Endothelial cell of coronary artery (primary cell): Measurements from ENCODE around the gene RHPN2. TPM values are rescaled to one million over a fixed set of nuclear protein-coding genes. Genes with fewer than 3 reads are reported as not detected.

Experiments used
- total RNA-seq: library from RNA; depleted of rRNA; stranded (reverse); fragments of >200 nt; gene quantifications from 2 replicates; pipeline ENCODE4 v1.2.3, GENCODE V29; 2014

Gene RHPN2
- 2.2 and 2.7 TPM in 2 replicates for total RNA-seq

DNA sequence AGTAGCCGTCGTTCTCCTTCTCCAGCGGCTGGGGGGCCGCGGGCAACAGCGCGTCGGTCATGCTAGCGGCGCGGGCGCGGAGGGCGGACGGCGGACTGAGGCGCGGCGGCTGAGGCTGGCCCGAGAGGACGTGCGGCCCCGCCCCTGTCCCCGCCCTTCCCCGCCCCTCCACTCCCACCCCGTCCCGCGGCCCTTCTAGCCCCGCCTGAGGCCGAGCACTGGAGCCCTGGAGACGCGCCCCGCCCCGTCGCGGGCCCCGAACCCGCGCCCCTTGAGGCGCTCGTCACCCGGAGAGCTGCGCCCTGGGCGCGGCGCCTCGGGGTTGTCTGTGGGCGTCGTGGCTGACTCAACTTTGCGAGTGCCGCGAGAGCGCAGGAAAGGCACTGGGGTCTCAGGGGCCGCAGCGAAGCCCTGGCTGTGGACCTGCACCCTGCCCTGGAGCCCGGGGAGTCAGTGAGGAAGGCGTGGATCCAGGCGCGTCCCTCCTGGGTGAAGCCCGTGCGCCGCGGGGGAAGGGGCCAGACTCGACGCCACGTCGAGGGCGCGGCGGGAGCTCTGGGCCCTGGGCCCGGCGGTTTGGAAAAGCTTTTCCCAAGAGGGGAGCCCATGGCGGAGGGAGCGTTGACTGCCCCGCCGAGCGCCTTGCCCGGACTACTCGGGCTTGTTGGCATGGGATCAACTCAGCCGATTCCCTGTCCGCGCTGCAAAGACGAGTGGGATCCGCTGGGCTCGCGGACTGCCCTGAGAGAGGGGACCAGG is at the start of gene RHPN2:
Gene RHPN2, minus strand, starts transcription at position 97 of the 759 bp plus-strand sequence. Its CDS starts 36 bp downstream, at position 61.

DNA sequence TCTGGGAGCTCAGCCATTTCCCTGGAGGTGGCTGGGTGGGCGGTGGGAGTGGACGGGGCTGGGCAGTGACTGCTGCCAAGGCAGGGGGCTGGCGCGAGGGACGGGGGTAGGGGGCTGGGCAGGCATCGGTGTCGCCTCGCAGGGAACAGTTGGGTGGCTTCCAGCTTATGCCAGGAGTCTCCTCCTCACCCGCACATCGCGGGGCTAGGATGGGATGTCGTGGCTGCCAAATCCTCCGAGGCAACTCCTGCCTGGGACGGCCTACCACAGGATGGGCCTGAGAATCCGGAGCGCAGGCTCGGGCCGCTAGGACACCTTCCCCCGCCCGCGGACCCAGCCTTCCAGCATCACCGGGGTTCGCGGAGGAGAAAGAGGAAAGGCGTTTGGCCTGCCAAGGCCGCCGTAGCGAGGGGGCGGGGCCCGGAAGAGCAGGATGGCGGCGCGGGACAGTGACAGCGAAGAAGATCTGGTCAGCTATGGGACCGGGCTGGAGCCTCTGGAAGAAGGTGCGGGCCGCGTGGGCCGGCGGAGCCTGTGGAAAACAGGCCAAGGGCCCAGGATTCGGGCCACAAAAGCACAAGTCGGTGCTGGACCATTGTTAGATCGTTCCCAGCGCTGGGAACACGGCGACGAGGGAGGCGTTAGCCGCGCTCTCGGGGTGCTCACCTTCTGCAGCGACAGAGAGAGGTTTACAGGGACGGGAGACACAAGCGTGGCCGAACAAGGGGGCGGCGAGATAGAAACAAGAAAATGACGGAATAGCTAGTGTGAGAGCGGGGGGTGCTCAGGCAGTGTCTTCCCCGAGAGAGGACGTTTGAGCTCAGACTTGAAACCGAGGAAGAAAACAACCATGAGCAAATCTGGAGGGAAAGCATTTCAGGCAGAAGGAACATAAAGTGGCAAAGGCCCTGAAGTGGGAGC is 16.3 kb upstream of the RHPN2 start, which contains the start of gene GPATCH1:
Gene GPATCH1, plus strand, starts transcription at position 421 of the 921 bp plus-strand sequence. Its CDS starts 13 bp downstream, at position 434.

DNA sequence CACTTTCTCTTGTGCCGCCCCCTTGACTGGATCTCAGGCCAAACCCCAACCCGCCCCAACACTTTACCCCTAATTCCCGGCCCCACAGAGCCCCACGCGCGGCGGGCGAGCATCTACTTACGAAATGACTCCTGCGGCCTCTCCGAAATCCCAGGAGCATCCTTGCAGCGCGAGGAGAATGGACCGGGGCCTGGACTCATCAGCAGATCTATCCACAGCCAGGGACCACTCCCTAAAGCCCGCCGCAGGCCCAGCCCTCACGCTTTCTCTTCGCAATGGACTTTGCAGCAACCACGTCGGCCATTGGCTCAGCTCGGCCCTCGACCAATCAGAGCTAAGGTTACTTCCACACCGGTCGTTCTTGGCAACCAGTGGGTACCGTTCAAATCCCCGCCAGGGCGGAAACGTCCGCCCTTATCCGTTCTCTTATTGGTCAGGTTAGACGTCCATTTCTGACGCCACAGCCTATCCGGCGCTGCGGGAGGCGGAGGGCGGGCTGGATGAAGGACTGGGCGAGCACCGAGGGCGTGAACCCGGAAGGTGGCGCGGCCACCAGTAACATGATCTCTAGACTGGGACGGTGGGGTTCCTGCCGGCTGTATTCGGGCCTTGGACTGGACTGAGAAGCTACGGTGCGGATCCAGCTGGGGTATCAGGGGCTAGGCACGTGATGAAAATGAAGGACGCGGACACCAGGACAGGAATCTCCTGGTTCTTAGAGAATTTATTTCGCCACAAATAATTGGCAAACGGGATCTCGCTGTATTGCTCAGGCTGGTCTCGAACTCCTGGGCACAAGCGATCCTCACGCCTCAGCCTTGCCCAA is 92.8 kb downstream of the RHPN2 start, which contains the start of the genes CEP89 and FAAP24:
Gene CEP89, minus strand, starts transcription at position 244 of the 826 bp plus-strand sequence. Its CDS starts 84 bp downstream, at position 160.
Gene FAAP24, plus strand, starts transcription at position 528 of the 826 bp plus-strand sequence. CDS start 955 bp downstream, outside the sequence.

Other genes starting within 250 kb of the RHPN2 start
- not detected in 2 replicates for gene SLC7A9, start 195.1 kb downstream of the RHPN2 start, total RNA-seq
- 8.3 and 10.6 TPM in 2 replicates for gene CEP89, start 92.9 kb downstream of the RHPN2 start, total RNA-seq
- 2.1 and 2.9 TPM in 2 replicates for gene FAAP24, start 92.6 kb downstream of the RHPN2 start, total RNA-seq
- gene GPATCH1, start 16.3 kb upstream of the RHPN2 start, total RNA-seq = 6.2 and 6.4 TPM in 2 replicates
- gene WDR88, start 67.2 kb upstream of the RHPN2 start, total RNA-seq = not detected in 2 replicates
- gene LRP3, start 129.4 kb upstream of the RHPN2 start, total RNA-seq = 12.1 and 15.3 TPM in 2 replicates
- not detected in 2 replicates for gene SLC7A10, start 161.0 kb upstream of the RHPN2 start, total RNA-seq
- 0.09 and 0.18 TPM in 2 replicates for gene CEBPA, start 237.6 kb upstream of the RHPN2 start, total RNA-seq